HG02938 (cell line): ENCODE measurements around the gene RPL23.

ENCODE experiments used
- ATAC-seq: cut with Tn5 transposase; IDR thresholded peaks from one replicate; pipeline ENCODE4 v1.9.1; 2021; ENCODE audit warnings: mild to moderate bottlenecking, moderate library complexity; ENCODE audit not compliant: unreplicated experiment

Gene RPL23

GRCh38 chr17:38800237-38800760 lies 53.2 kb downstream of the RPL23 start:
- ATAC-seq = no peak

- peak; percentile 72 for ATAC-seq
Measured at GRCh38 chr17:38799501-38800236, 53.9 kb downstream of the RPL23 start, which contains the start of gene PIP4K2B. Gene PIP4K2B (minus strand): TSS chr17:38799556. CDS start chr17:38799424, 132 bp downstream.

GRCh38 chr17:38798614-38799500 lies 54.7 kb downstream of the RPL23 start:
- ATAC-seq = peak; percentile 27
